Activated T-helper 9 cell treated with anti-CD3 and anti-CD28 coated beads, Interleukin-2, amount 50 U/mL, for 16 hours (primary cell): ENCODE measurements around the gene MS4A8.
"Not testable (repeated sequence)": the region's sequence is repeated elsewhere in the genome, so short reads cannot be mapped to it uniquely, and the experiment has no call there.

ENCODE experiments used
- DNase-seq: peaks from one replicate; pipeline ENCODE4 v3.0.0-alpha.2; 2020; ENCODE audit warnings: low read depth

The MS4A8 gene

DNA sequence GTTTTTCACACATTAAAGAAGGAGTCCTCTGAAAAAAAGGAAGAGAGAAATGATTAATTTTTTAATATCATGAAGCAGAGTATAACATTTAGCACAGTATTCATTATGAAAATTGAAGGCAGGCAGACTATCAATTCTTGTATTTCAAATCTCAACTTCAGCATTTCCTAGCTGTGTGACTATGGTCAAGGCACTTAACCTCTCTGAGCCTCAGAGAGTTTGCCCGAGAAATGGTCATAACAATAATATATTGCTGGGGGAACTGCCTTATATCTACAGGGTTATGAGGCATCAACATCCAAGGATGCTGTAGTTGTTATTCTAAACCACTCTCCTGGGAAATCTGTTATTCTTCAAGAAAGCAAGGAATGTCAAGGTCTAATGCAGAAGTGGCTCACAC lies 26.2 kb downstream of the MS4A8 start:
- no peak for DNase-seq

DNA sequence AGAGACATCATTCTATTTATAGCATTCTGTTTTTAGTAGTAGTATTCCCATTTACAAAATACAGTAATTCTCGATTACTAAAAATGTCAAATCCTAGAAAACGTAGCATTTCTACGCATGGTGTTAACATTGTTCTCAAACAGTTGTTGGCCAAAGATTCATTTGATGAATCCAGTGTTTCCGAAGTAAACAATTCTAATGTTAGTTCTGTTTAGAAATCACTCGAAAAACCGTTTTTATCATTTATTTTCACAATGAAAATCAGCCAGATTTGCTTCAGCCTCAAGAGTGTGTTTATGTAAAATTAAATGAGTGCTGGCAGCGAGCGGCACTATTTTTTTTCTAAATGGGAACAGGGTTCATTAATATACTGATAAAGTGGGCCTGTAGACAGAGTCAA lies 32.2 kb downstream of the MS4A8 start:
- DNase-seq = no peak

DNA sequence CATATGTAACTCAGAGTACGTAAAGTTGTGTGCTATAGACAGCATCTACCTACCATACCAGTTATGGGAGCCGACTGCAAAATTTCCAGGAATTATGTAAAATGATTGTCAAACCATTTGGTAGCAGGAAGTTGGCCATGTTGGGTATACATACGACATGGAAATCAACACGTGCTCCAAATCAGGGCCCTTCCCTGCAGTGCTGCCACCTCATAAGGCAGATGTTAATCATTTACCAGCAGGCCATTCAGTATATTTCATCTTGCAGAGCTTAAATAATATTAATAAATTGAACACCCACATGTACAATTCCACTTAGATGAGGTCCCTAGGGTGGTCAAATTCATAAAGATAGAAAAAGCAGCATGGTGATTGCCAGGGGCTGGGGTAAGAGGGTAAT lies 34.9 kb downstream of the MS4A8 start:
- DNase-seq = no peak

DNA sequence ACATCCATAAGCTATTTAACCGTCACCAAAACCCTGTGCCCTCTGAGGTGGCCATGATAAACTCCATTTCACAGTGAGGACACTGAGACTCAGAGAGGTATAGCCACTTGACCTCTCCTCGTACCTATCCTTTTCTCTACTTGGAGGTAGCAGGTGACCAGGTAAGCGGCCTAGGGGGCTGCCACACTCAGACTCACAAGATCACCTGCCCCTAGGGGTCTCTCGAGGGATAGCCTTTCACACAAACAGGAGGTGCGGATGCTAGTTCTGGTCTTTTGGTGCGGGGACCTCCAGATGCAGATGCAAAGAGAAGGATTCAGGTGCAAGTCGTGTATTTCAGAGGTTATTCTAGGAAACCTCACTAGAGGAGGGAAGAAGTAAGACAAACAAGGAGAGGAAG lies 39.7 kb downstream of the MS4A8 start:
- no peak for DNase-seq

DNA sequence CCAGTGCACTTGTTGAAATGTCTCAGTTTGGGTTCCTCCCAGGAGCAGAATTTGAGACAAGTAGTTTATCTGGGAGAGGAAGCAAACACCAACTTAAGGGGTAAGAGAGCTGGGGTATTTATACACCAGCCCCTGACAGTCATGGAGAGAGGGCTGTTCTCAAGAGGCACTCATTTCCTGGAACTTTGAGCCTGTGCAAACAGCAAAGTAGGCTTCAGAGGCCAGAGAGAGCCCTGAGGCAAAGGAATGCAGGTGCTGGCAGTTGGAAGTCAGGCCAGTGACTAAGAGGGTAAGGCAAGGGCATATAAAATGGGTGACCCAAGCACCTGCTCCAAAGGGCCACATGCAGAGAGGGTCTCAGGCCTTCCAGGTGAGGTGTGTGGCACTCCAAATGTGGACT lies 41.2 kb downstream of the MS4A8 start:
- no peak for DNase-seq

DNA sequence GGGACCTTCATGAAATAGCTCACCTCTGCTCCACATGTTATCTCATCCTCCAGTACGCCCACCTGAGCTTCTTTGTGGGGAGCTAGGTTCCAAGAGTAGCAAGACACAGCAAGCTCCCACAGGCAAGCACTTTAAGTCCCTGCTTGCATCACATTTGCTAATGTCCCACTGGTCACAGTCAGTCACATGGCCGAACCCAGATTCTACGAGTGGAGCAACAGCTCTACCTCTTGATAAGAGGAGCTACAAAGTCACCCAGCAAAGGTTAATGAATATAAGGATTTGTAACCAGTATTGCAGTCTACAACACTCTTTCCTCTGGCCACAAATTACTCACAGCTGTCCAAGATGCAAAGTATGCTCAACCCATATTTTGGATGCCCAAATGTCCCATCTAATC lies 42.0 kb downstream of the MS4A8 start:
- DNase-seq = no peak

DNA sequence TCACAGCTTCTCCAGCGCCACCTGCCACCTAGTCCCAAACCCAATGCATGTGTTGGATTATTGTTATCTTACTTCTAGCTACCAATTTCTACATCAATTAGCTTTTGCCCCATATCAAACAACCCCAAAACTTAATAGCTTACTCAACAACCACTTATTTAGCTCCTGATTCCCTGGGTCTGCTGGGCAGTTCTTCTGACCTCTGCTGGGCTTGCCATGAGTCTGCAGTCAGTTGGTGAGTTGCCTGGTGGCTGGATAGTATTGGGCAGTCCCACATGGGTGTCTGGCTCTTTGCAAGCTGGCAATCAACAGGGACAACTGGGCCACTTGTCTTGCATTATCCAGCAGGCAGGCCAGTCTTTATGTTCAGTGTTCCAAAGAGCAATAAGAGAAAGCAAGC lies 43.6 kb downstream of the MS4A8 start:
- no peak for DNase-seq

DNA sequence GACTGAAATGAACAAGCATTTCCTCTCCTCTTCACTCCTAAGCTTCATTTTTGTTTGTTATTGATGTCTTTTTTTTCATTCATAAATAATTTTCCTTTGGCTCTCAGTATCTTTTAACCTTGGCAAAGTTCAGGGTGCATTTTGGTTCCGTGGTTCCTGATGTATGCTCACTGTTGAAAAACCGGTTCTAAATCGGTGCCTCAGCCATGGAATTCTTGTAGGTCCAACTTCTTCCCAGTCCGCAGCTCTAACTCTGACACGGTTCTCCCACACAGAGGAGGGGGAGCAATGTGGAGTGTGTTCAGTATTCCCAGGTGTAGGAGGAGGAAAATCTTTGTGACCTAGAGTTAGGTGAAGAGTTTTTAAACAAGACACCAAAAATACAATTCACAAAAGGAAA lies 44.7 kb downstream of the MS4A8 start:
- DNase-seq = no peak

DNA sequence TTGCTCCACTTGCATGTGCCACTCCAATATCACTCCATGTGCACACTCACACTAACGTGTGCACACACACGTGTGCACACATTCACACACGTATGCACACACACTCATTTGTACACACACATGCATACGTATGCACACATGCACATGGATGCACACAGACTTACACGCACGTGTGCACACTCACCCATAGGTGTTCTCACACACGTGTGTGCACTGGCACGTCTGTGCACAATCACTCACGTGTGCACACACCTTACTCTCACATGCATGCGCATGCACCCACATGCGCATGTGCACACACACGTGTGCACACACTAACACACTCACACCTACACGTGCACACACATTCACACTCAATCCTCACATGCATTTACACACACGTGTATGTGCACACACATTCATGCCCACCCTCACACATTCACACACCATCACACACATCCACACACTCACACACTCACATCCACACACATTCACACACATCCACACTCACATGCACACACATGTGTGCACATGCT lies 48.0 kb downstream of the MS4A8 start:
- DNase-seq = no peak

DNA sequence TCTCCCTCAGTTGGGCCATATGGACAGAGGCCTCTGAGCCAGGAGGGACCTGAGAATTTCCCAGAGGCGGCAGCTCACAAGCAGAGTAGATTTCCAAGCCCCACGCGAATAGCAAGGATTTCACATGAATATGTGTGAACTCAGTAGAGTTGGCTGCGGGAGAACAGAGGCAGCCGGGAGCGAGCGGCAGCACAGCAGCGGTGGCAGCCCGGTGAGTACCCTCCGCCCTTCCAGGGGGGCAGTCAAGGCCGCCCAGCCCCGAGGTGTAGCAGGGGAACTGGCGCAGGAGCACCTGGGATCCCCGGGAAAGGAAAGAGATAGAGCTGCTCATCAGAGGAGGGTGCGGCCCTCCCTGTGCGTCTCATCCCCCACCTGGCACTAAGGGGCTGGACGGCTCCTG lies 48.8 kb downstream of the MS4A8 start:
- no peak for DNase-seq

DNA sequence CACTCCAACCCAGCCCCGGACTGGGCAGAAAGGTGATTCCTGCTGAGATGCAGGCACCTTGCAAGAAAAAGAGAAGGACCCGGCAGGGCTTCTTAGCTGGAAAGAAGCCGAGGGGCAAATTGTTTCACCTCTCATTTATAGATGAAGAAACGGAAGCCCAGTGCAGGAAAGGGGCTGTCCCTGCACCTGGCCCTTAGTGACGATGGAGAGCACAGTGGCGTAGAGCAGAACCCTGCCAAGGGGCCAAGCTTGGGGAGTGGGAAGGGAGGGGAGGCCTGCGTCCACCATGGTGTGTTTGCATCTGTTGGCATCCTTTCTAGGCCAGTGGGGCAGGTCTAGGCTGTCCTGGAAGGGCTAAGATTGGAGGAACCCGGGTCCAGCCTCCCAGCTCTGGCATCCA lies 49.4 kb downstream of the MS4A8 start:
- DNase-seq = no peak

DNA sequence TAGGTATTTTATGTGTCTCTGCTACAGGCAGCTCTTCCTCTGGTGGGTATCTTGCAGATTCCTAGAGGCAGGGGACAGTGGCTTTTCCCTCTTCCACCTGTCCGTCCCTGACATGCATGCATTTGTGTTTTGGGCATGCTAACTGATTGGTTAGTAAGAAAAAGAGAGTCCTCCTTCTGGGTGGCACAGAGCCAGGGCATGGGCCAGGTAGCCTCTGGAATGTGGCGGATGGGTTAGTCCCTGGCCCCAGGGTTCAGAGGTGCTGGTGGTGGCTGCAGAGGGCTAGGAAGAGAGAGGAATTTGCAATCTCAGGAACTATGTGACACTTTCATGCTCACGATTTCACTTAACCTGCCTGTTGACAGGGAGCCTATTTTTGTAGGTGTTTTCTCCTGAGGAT lies 51.5 kb downstream of the MS4A8 start:
- no peak for DNase-seq

DNA sequence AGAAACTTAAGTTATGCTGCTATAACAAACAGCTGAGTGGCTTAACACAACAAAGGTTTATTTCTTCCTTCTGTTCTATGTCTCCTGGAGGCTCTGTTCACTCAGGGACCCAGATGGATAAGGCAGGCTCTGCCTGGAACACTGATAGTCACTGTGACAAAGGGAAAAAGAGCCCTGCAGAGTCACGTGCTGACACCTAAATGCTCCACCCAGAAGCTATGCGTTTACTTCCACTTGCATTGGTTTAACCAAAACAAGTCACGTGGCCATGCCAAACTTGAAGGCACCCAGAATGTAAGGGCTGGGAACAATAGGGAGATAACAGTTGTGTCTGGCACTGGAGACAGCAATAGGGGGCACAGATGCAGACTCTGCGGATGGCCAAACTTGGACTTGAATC lies 53.9 kb downstream of the MS4A8 start:
- DNase-seq = no peak

DNA sequence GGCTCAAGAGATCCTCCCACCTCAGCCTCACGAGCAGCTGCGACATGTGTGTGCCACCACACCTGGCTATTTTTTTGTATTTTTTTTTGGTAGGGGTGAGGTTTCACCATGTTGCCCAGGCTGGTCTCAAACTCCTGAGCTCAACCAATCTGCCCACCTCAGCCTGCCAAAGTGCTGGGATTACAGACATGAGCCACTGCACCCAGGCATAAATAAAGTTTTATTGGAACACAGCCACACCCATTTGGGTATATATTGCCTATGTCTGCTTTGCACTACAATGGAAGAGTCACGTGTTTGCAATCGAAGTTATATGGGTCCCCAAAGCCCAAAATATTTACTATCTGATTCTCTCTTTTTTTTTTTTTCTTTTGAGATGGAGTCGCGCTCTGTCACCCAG lies 55.5 kb downstream of the MS4A8 start:
- no peak for DNase-seq

DNA sequence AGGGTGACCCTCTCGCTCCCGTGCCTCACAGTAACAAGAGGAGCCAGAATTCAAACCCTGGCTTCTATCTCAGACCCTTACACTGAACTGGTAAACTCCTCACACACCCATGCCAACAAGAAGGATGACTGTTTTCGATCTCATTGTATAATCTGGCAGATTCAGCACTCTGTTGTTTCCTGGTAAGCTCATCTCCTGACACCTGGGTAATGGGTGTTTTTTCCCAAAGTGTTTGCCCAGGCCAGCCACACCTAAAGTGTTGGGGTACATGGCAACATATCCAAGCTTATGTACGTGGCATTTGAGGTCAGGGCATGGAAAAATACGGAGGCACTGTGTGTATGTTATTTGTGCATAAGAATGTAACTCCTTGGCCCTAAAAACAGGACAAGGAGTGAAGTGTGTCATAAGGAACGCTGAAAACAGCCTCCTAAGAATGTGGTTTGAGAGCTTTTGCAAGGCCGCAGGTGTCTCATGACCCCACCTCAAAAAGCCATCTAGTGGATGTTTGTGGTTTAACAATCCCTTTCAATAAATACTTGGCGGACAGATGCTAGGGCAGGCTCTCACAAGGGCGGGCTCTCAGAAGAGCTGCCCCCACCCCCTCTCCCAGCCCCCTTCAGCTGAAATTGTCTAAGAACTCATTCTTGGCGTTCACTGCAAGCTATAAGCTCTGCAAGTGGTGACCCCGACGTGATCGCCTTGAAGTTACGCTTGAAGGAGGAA lies 57.1 kb downstream of the MS4A8 start, which contains the start of gene MS4A15:
TSS of gene MS4A15 (plus strand) at position 561 of the 726 bp plus-strand sequence. CDS start 6,867 bp downstream, outside the sequence.
- DNase-seq = no peak

DNA sequence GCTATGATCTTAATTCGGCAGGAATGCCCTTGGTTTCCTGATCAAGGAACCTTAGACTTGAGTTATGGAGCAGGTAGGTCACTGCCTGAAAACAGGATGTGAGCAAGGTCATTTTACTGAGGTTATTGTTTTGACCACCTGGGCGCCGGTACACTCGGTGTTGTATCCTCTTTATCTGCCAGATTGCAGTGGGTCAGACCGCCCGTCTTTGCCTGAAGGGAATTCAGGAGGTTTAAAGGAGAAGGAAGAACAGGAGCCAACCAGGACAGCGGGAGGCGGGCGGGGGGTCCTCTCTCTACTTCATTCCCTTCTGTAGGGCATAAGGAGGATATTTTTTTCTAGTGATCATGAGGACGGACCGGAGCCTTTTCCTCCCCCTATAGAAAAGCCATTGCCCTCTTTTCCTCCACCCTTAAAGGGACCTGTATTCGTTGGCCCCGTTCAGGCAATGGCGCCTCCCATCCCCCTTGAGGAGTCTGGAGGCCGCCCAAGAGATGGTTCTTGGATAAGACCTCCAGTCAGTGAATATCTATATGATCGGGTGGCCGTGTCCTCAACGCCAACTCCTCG lies 57.9 kb downstream of the MS4A8 start:
- DNase-seq = no peak

DNA sequence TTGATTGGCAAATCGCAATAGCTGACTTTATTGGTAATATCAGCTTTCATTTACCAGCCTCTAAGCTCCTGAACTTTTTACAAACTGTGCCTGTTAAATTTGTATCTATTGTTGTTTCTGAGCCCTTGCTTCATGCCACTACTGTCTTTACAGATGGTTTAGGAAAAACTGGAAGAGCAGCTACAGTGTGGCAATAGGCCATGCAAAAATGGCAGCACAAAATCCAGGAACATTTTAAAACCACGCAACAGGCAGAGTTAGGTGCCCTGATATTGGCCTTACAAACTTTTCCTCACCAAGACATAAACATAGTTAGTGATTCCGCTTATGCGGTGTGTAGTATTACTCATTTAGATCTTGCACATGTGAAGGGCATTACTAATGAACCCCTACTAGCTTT lies 59.3 kb downstream of the MS4A8 start:
- DNase-seq = not testable (repeated sequence)

DNA sequence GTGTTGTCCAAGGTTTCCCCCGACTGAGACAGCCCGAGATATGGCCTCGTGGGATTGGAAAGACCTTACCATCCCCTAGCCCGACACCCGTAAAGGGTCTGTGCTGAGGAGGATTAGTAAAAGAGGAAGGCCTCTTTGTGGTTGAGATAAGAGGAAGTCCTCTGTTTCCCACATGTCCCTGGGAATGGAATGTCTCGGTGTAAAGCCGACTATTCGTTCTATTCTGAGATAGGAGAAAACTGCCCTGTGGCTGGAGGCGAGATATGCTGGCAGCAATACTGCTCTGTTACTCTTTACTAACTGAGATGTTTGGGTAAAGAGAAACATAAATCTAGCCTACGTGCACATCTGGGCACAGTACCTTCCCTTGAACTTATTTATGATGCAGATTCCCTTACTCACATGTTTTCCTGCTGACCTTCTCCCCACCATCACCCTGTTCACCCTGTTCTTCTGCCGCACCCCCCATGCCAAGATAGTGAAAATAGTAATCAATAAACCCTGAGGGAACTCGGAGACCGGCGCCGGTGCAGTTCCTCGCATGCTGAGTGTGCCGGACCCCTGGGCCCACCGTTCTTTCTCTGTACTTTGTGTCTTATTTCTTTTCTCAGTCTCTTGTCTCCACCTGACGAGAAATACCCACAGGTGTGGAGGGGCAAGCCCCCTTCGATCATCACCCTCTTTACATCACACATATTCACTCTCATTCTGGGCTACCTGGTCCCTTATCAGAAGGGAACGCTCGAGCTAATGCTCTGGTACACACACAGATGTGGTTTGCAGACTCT lies 60.2 kb downstream of the MS4A8 start:
- not testable (repeated sequence) for DNase-seq

DNA sequence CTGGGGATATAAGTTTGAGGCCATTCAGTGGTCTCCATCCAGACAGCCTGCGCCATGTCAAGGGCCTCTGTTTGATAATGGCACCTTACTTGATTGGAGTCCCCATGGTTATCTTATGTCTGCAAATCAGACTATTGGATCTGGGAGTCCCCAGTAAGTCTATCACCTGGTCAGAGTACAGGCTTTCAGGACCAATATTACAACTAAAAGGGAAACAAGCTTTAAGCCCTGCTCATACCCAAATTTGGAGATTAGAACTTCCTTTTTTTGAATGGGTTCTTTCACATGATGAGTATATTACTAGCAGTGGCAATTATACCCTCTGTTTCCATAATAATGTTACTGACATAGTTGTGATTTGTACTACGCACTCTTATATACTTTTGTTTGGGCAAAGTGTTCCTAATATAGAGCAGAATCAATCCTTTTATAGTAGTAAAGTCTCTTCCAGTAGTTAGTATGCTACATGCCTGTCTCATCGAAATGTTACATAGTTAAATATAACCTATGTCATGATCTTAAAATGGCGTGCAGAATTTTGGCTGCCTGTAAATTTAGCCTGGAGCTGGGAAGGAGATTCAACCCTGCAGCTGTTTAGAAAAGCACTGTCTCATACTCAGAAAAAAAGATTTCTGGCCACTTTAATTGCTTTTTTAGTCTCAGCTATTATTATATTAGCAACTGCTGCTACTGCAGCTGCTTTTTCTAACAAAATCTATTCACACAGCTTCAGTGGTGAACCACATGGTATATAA lies 62.2 kb downstream of the MS4A8 start:
- DNase-seq = no peak

DNA sequence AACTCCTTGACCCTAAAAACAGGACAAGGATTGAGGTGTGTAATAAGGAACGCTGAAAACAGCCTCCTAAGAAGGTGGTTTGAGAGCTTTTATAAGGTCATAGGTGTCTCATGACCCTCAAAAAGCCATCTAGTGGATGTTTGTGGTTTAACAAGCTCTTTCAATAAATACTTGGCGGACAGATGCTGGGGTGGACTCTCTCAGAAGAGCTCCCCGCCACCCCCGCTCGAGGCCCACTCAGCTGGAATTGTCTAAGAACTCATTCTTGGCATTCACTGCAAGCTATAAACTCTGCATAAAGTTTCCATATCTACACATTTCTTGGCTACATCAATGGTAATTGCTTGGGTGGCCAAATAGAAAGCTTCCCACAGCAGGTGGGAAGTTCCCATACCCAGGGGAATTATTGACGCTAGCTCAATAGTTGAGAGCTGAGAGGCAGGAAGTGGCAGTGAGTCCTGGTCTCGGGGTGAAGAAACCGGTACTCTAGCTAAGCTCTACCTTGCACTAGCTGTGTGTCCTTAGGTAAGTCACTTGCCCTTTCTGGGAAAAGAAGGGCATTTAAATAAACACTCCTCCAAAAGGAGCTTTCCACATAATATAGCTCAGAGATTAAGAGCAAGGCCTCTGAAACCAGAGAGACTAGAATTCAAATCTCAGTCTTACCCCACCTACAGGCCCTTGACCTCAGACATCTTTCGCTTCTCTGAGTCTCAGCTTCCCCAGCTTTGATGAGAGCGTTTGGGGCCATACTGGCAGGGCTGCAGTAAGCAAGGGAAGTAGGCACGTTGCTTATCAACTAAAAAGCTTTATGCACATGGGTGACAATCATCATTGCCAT lies 63.7 kb downstream of the MS4A8 start:
- no peak for DNase-seq

DNA sequence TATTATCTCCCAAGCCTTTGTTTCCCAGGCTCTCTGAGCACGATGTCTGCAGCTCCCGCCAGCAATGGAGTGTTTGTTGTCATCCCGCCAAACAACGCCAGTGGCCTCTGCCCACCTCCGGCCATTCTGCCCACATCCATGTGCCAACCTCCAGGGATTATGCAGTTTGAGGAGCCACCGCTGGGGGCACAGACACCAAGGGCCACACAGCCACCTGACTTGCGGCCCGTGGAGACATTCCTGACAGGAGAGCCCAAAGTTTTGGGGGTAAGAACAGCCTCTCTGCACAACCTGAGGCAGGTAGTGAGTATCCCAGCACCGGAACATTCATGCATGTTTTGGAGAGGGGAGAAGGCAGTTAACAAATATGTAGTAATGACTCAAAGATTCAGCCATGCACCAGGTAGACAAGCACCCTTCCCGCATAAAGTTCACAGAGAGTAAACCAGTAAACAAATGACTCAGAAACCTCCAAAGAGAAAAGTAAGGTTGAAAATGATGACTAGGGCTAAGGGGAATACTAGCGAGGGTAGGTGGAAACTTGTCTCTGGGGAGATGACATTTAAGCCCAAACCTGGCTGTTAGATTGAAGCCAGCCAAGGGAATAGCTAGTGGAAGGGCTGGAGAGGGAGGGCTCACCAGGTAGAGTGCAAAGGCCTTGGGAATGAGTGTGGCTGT lies 64.4 kb downstream of the MS4A8 start:
- no peak for DNase-seq
